ENCODE measurements around the gene RPS25. TPM values are rescaled to one million over a fixed set of nuclear protein-coding genes. Genes with fewer than 3 reads are reported as not detected.
"Not testable (repeated sequence)": the region's sequence is repeated elsewhere in the genome, so short reads cannot be mapped to it uniquely, and the experiment has no call there.

The RPS25 gene
- total RNA-seq, 1 donor from 2014 or later, result 857 TPM

- intact Hi-C loops (cut with DNase I), result no loop called here
- Histone ChIP-seq H3K9me3 (no peaks in the 10 kb centered on the region), H3K4me1 (no peaks in the 10 kb centered on the region), H3K27ac (no peak overlapping the region), H3K4me3 (no peak overlapping the region), H3K27me3 (no peaks in the 10 kb centered on the region), H3K36me3 (no peaks in the 10 kb centered on the region)
- DNase-seq (ENCODE audit: low spot score in 2 of 2), result no peak
- TF ChIP-seq CTCF (IDR thresholded peaks at IDR 0.05), result no peak
Observed at GRCh38 chr11:118979434-118979833, 38.7 kb downstream of the RPS25 start.

GRCh38 chr11:118975771-118976709 lies 42.1 kb downstream of the RPS25 start:
- Histone ChIP-seq H3K4me3 (no peak overlapping the region), H3K36me3 (no peaks in the 10 kb centered on the region), H3K27ac (no peak overlapping the region), H3K4me1 (no peaks in the 10 kb centered on the region), H3K27me3 (no peaks in the 10 kb centered on the region), H3K9me3 (no peaks in the 10 kb centered on the region)
- DNase-seq (ENCODE audit: low spot score in 2 of 2), result no peak
- TF ChIP-seq CTCF (IDR thresholded peaks at IDR 0.05), result no peak
- intact Hi-C loops (cut with DNase I), result no loop called here

- TF ChIP-seq CTCF (IDR thresholded peaks at IDR 0.05), result no peak
- Histone ChIP-seq H3K36me3 (no peaks in the 10 kb centered on the region), H3K27ac (no peak overlapping the region), H3K9me3 (no peaks in the 10 kb centered on the region), H3K27me3 (no peaks in the 10 kb centered on the region), H3K4me3 (no peak overlapping the region), H3K4me1 (no peaks in the 10 kb centered on the region)
- intact Hi-C loops (cut with DNase I), result no loop called here
- no peak for DNase-seq (ENCODE audit: low spot score in 2 of 2)
Observed at GRCh38 chr11:118973985-118974384, 44.2 kb downstream of the RPS25 start.

GRCh38 chr11:118971646-118972045 lies 46.5 kb downstream of the RPS25 start, which contains the start of gene FOXR1:
Gene FOXR1, plus strand, starts transcription at chr11:118971761. Its CDS starts 171 bp downstream, at chr11:118971932.
- Histone ChIP-seq H3K27ac (no peak within 1 kb of the TSS), H3K4me1 (no peaks in the 10 kb centered on the region), H3K9me3 (no peaks in the 10 kb centered on the region), H3K36me3 (no peaks in the 10 kb centered on the region), H3K27me3 (no peaks in the 10 kb centered on the region), H3K4me3 (no peak within 1 kb of the TSS)
- intact Hi-C loops (cut with DNase I), result no loop called here
- no peak for DNase-seq (ENCODE audit: low spot score in 2 of 2)
- TF ChIP-seq CTCF (IDR thresholded peaks at IDR 0.05), result no peak

GRCh38 chr11:118969508-118969907 lies 48.6 kb downstream of the RPS25 start:
- H3K27ac ChIP-seq; H3K4me3 ChIP-seq; H3K9me3 ChIP-seq; H3K36me3 ChIP-seq; H3K4me1 ChIP-seq; H3K27me3 ChIP-seq; DNase-seq (ENCODE audit: low spot score in 2 of 2); intact Hi-C loops (cut with DNase I): not testable (repeated sequence)

Other genes starting within 250 kb of the RPS25 start
- 25.9 TPM for gene DDX6, start 227.2 kb downstream of the RPS25 start, total RNA-seq
- not detected for gene CXCR5, start 134.5 kb downstream of the RPS25 start, total RNA-seq
- gene BCL9L, start 92.4 kb downstream of the RPS25 start, total RNA-seq, result 46.5 TPM
- gene UPK2, start 62.0 kb downstream of the RPS25 start, total RNA-seq, result not detected
- not detected for gene FOXR1, start 46.6 kb downstream of the RPS25 start, total RNA-seq
- gene CENATAC, start 20.2 kb downstream of the RPS25 start, total RNA-seq, result 67.7 TPM
- 41.0 TPM for gene TRAPPC4, start 423 bp upstream of the RPS25 start, total RNA-seq
- gene SLC37A4, start 12.5 kb upstream of the RPS25 start, total RNA-seq, result 21.2 TPM
- gene HYOU1, start 38.9 kb upstream of the RPS25 start, total RNA-seq, result 98.4 TPM
- gene VPS11, start 49.5 kb upstream of the RPS25 start, total RNA-seq, result 23.4 TPM
- 82.8 TPM for gene HMBS, start 66.5 kb upstream of the RPS25 start, total RNA-seq
- 61.9 TPM for gene DPAGT1, start 83.5 kb upstream of the RPS25 start, total RNA-seq
- 16.7 TPM for gene C2CD2L, start 89.0 kb upstream of the RPS25 start, total RNA-seq
- 36.5 TPM for gene HINFP, start 103.2 kb upstream of the RPS25 start, total RNA-seq
- gene ABCG4, start 130.7 kb upstream of the RPS25 start, total RNA-seq, result not detected
- 35.9 TPM for gene NLRX1, start 150.4 kb upstream of the RPS25 start, total RNA-seq
- not detected for gene NHERF4, start 167.1 kb upstream of the RPS25 start, total RNA-seq
- 21.6 TPM for gene CBL, start 188.0 kb upstream of the RPS25 start, total RNA-seq

Measured in ascending aorta (tissue), 2 donors.